Measurements from ENCODE around the gene HACL1.

HACL1 gene

DNA sequence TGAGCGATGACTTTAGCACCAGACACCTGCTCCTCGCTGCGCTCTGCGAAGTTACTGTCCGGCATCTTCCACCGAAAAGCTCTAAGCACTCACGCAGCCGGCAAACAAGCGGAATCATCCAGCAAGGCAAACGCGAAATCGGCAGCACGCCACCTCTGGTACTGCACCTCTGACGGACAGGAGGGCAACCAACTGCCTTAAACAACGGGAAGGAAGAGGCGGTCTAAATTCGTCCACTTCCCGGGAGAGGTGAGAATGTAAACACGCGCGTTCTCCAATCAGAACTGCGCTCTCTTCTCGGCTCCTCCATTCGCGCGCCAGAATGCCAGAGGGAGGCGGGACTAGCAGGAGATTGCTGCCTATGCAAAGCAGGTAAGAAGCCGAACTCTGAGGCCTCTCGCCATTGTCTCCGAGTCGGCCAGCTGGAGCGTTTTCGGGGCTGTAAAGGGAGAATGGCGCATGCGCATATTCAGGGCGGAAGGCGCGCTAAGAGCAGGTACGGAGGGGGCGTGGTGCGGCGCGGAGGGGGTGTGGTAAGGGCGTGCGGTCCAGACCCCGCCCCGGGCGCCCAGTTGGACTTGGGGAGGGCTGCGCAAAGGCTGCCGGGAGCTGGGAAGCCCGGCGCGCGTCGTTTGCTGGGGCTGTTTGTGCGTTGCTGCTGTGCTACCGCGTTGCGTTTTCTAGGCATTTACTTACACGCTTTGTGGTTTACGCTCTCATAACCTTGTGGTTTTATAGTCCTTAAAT is at the start of gene HACL1, which contains the start of gene BTD (continued):
- TF ChIP-seq, protein P1, sequence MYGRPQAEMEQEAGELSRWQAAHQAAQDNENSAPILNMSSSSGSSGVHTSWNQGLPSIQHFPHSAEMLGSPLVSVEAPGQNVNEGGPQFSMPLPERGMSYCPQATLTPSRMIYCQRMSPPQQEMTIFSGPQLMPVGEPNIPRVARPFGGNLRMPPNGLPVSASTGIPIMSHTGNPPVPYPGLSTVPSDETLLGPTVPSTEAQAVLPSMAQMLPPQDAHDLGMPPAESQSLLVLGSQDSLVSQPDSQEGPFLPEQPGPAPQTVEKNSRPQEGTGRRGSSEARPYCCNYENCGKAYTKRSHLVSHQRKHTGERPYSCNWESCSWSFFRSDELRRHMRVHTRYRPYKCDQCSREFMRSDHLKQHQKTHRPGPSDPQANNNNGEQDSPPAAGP (tag by site-specific recombination; IDR thresholded peaks at IDR 0.05) = peak; percentile 72; the same call in 1 of the 2 replicates
- TF ChIP-seq ZBTB17 (tag by site-specific recombination; IDR thresholded peaks at IDR 0.05) = peak; percentile 31; the same call in 1 of the 2 replicates
- TF ChIP-seq ZNF610 (tag by site-specific recombination; IDR thresholded peaks at IDR 0.05; ENCODE audit: borderline replicate concordance) = no peak
- TF ChIP-seq, protein P2, sequence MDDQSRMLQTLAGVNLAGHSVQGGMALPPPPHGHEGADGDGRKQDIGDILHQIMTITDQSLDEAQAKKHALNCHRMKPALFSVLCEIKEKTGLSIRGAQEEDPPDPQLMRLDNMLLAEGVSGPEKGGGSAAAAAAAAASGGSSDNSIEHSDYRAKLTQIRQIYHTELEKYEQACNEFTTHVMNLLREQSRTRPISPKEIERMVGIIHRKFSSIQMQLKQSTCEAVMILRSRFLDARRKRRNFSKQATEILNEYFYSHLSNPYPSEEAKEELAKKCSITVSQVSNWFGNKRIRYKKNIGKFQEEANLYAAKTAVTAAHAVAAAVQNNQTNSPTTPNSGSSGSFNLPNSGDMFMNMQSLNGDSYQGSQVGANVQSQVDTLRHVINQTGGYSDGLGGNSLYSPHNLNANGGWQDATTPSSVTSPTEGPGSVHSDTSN (CRISPR knock-in tag; IDR thresholded peaks at IDR 0.05) = peak; percentile 98
- TF ChIP-seq, protein P3, sequence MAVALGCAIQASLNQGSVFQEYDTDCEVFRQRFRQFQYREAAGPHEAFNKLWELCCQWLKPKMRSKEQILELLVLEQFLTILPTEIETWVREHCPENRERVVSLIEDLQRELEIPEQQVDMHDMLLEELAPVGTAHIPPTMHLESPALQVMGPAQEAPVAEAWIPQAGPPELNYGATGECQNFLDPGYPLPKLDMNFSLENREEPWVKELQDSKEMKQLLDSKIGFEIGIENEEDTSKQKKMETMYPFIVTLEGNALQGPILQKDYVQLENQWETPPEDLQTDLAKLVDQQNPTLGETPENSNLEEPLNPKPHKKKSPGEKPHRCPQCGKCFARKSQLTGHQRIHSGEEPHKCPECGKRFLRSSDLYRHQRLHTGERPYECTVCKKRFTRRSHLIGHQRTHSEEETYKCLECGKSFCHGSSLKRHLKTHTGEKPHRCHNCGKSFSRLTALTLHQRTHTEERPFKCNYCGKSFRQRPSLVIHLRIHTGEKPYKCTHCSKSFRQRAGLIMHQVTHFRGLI (tag by site-specific recombination; IDR thresholded peaks at IDR 0.05) = peak; percentile 45; the same call in 1 of the 2 replicates
- no peak for TF ChIP-seq BCL11A (tag by site-specific recombination; IDR thresholded peaks at IDR 0.05; ENCODE audit: low read depth)
- no peak for TF ChIP-seq ZNF837 (tag by site-specific recombination; IDR thresholded peaks at IDR 0.05)
- TF ChIP-seq OSR2 (tag by site-specific recombination; IDR thresholded peaks at IDR 0.05) = 0 out of 2 replicates have a peak, but pooled peaks have one; percentile 22
- TF ChIP-seq SP2 (tag by site-specific recombination; IDR thresholded peaks at IDR 0.05) = peak; percentile 97
- TF ChIP-seq ZNF155 (tag by site-specific recombination; IDR thresholded peaks at IDR 0.05) = no peak
- TF ChIP-seq ZNF433 (tag by site-specific recombination; IDR thresholded peaks at IDR 0.05; ENCODE audit: low read depth) = no peak
- peak; percentile 92 for TF ChIP-seq ZNF335 (tag by site-specific recombination; conservative IDR thresholded peaks at IDR 0.05)
- no peak for TF ChIP-seq ZNF132 (tag by site-specific recombination; IDR thresholded peaks at IDR 0.05; ENCODE audit: borderline replicate concordance)
- TF ChIP-seq GLIS2 (tag by site-specific recombination; IDR thresholded peaks at IDR 0.05) = no peak; the same call in 1 of the 2 replicates
- peak; percentile 93 for TF ChIP-seq KLF1 (tag by site-specific recombination; IDR thresholded peaks at IDR 0.05)
- TF ChIP-seq SP3 (tag by site-specific recombination; IDR thresholded peaks at IDR 0.05) = peak; percentile 92
- peak; percentile 85 for TF ChIP-seq ZEB2 (tag by site-specific recombination; IDR thresholded peaks at IDR 0.05)
- no peak for TF ChIP-seq ZNF350 (tag by site-specific recombination; IDR thresholded peaks at IDR 0.05)
- no peak; the same call in 1 of the 2 replicates for TF ChIP-seq ZNF660 (tag by site-specific recombination; IDR thresholded peaks at IDR 0.05)
- TF ChIP-seq GLIS1 (tag by site-specific recombination; IDR thresholded peaks at IDR 0.05) = peak; percentile 37; the same call in 1 of the 2 replicates
- TF ChIP-seq, protein P4, sequence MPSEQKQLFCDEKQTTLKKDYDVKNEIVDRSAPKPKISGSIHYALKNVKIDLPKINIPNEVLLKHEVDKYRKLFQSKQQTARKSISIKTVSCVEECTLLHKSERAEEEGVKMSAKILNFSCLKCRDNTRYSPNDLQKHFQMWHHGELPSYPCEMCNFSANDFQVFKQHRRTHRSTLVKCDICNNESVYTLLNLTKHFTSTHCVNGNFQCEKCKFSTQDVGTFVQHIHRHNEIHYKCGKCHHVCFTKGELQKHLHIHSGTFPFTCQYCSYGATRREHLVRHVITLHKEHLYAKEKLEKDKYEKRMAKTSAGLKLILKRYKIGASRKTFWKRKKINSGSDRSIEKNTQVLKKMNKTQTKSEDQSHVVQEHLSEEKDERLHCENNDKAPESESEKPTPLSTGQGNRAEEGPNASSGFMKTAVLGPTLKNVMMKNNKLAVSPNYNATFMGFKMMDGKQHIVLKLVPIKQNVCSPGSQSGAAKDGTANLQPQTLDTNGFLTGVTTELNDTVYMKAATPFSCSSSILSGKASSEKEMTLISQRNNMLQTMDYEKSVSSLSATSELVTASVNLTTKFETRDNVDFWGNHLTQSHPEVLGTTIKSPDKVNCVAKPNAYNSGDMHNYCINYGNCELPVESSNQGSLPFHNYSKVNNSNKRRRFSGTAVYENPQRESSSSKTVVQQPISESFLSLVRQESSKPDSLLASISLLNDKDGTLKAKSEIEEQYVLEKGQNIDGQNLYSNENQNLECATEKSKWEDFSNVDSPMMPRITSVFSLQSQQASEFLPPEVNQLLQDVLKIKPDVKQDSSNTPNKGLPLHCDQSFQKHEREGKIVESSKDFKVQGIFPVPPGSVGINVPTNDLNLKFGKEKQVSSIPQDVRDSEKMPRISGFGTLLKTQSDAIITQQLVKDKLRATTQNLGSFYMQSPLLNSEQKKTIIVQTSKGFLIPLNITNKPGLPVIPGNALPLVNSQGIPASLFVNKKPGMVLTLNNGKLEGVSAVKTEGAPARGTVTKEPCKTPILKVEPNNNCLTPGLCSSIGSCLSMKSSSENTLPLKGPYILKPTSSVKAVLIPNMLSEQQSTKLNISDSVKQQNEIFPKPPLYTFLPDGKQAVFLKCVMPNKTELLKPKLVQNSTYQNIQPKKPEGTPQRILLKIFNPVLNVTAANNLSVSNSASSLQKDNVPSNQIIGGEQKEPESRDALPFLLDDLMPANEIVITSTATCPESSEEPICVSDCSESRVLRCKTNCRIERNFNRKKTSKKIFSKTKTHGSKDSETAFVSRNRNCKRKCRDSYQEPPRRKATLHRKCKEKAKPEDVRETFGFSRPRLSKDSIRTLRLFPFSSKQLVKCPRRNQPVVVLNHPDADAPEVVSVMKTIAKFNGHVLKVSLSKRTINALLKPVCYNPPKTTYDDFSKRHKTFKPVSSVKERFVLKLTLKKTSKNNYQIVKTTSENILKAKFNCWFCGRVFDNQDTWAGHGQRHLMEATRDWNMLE (tag by site-specific recombination; conservative IDR thresholded peaks at IDR 0.05; ENCODE audit: low read depth) = peak; percentile 66
- TF ChIP-seq, protein P5, sequence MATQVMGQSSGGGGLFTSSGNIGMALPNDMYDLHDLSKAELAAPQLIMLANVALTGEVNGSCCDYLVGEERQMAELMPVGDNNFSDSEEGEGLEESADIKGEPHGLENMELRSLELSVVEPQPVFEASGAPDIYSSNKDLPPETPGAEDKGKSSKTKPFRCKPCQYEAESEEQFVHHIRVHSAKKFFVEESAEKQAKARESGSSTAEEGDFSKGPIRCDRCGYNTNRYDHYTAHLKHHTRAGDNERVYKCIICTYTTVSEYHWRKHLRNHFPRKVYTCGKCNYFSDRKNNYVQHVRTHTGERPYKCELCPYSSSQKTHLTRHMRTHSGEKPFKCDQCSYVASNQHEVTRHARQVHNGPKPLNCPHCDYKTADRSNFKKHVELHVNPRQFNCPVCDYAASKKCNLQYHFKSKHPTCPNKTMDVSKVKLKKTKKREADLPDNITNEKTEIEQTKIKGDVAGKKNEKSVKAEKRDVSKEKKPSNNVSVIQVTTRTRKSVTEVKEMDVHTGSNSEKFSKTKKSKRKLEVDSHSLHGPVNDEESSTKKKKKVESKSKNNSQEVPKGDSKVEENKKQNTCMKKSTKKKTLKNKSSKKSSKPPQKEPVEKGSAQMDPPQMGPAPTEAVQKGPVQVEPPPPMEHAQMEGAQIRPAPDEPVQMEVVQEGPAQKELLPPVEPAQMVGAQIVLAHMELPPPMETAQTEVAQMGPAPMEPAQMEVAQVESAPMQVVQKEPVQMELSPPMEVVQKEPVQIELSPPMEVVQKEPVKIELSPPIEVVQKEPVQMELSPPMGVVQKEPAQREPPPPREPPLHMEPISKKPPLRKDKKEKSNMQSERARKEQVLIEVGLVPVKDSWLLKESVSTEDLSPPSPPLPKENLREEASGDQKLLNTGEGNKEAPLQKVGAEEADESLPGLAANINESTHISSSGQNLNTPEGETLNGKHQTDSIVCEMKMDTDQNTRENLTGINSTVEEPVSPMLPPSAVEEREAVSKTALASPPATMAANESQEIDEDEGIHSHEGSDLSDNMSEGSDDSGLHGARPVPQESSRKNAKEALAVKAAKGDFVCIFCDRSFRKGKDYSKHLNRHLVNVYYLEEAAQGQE (tag by site-specific recombination; IDR thresholded peaks at IDR 0.05) = no peak
- TF ChIP-seq, protein P6, sequence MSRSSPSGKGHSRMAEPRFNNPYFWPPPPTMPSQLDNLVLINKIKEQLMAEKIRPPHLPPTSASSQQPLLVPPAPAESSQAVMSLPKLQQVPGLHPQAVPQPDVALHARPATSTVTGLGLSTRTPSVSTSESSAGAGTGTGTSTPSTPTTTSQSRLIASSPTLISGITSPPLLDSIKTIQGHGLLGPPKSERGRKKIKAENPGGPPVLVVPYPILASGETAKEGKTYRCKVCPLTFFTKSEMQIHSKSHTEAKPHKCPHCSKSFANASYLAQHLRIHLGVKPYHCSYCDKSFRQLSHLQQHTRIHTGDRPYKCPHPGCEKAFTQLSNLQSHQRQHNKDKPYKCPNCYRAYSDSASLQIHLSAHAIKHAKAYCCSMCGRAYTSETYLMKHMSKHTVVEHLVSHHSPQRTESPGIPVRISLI (tag by site-specific recombination; IDR thresholded peaks at IDR 0.05) = no peak
- TF ChIP-seq, protein P7, sequence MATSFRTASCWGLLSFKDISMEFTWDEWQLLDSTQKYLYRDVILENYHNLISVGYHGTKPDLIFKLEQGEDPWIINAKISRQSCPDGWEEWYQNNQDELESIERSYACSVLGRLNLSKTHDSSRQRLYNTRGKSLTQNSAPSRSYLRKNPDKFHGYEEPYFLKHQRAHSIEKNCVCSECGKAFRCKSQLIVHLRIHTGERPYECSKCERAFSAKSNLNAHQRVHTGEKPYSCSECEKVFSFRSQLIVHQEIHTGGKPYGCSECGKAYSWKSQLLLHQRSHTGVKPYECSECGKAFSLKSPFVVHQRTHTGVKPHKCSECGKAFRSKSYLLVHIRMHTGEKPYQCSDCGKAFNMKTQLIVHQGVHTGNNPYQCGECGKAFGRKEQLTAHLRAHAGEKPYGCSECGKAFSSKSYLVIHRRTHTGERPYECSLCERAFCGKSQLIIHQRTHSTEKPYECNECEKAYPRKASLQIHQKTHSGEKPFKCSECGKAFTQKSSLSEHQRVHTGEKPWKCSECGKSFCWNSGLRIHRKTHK (tag by site-specific recombination; IDR thresholded peaks at IDR 0.05) = no peak

Measured in HEK293 (cell line).